ENCODE data around the gene TYW1.
"Not testable (repeated sequence)": the region's sequence is repeated elsewhere in the genome, so short reads cannot be mapped to it uniquely, and the experiment has no call there.

DNA sequence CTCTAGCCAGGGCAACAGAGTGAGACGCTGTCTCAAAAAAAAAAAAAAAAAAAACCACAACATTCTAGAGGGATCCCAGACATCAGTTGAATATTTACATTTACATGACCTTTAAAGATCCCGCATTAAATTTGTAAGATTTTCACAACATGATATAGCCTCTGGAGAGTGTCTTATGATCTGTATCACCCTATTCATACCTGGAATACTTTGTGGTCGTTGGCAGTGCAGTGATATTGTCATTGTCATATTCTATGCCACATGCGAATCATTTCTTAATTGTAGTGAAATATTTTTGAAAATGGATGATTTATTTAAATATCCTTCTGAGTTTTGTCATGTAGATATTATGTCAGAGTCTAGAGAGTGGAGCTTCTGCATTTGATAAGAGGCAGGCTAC lies 212.0 kb downstream of the TYW1 start:
- TF ChIP-seq, protein P1, sequence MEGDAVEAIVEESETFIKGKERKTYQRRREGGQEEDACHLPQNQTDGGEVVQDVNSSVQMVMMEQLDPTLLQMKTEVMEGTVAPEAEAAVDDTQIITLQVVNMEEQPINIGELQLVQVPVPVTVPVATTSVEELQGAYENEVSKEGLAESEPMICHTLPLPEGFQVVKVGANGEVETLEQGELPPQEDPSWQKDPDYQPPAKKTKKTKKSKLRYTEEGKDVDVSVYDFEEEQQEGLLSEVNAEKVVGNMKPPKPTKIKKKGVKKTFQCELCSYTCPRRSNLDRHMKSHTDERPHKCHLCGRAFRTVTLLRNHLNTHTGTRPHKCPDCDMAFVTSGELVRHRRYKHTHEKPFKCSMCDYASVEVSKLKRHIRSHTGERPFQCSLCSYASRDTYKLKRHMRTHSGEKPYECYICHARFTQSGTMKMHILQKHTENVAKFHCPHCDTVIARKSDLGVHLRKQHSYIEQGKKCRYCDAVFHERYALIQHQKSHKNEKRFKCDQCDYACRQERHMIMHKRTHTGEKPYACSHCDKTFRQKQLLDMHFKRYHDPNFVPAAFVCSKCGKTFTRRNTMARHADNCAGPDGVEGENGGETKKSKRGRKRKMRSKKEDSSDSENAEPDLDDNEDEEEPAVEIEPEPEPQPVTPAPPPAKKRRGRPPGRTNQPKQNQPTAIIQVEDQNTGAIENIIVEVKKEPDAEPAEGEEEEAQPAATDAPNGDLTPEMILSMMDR (IDR thresholded peaks at IDR 0.05): not testable (repeated sequence)
- TF ChIP-seq POLR2A, POLR2AphosphoS5, EP300 (IDR thresholded peaks at IDR 0.05): not testable (repeated sequence)
